Right renal cortex interstitium (tissue), 3 donors: ENCODE results near the gene TMEM39A. TPM values are rescaled to one million over a fixed set of nuclear protein-coding genes. Genes with fewer than 3 reads are reported as not detected.

Experiments used
- DNase-seq, 3 donors: peaks; one replicate each; pipeline ENCODE4 v3.0.0-alpha.2; 2013; ENCODE audit warnings: low read depth in 3 of 3, low spot score in 2 of 3
- polyA plus RNA-seq, 3 donors: library from polyadenylated mRNA; unstranded; fragments of 120-200 nt; gene quantifications; one replicate each; pipeline ENCODE4 v1.2.1, GENCODE V29; 2013; ENCODE audit not compliant: insufficient read length in 3 of 3

TMEM39A gene, protein sequence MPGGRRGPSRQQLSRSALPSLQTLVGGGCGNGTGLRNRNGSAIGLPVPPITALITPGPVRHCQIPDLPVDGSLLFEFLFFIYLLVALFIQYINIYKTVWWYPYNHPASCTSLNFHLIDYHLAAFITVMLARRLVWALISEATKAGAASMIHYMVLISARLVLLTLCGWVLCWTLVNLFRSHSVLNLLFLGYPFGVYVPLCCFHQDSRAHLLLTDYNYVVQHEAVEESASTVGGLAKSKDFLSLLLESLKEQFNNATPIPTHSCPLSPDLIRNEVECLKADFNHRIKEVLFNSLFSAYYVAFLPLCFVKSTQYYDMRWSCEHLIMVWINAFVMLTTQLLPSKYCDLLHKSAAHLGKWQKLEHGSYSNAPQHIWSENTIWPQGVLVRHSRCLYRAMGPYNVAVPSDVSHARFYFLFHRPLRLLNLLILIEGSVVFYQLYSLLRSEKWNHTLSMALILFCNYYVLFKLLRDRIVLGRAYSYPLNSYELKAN
- polyA plus RNA-seq, result 10 to 100 TPM; 49.7 to 55.4 (median 50.4) TPM

DNA sequence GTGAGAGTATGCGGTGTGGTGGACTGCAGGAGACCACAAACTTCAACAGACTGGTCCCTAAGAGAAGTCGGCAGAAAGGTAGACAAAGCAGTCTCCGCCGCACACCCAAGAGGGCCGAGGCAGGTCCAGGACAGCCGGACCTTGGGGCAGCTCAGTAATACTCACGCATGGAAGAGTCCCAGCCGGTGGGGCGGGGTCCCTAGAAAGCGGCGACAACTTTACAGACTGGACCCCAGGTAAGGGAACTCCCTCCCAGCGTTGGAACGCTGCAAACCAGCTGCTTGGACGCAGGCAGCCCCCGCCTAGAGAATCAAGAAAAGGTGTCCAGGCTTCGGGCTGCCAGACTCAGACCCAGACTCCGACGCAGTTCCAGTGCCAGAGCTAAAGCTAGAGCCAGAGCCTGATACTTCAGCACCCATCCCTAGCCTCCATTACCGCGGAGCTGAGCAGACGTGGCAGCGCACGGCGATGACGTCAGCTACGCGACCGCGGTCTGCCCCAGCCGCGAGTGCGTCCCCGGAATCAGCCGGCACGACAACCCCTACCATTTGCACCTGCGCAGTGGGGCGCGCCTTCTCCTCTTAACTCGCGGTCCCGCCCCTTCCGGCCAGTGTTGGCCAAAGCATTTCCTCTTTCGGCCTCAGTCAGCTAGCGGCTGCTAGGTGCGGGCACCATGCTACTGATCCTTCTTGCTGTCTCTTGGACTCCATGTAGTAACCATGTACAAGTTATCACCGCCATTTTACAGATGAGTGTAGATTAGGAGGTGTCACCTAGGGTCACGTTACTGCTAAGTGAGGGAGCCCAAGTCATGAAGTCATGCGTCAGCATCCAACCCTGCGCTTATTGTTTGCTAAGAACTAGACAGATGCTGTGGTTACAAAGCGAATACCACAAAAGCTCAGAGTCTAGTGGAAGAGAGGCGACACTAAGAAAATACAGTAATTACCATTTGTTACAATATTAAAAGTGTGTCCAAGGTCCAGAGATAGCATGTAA, at the start of gene TMEM39A:
Gene TMEM39A, minus strand, starts transcription at position 445 of the 999 bp plus-strand sequence. CDS start 1,541 bp downstream, outside the sequence.
- peak; percentile 90 to 96 (median 93) for DNase-seq

DNA sequence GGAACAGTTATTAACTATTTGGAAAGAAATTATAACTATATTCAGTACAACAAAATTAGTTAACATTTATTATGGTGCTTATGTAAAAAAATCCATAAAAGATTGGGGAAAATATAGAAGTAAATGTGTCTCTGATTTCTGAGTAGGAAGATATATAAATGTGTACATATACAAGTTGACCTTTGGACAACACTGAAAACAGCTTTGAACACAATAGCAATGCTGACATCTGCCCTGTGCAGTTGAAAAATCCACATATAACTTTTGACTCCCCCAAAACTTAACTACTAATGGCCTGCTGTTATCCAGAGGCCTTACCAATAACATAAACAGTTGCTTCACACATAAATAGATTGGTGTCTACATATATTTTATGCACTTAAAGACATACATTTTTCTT, 47.3 kb upstream of the TMEM39A start:
- DNase-seq, result no peak

GRCh38 chr3:119508172-119508845, 44.9 kb upstream of the TMEM39A start:
- no peak for DNase-seq

- DNase-seq, result no peak
Measured at GRCh38 chr3:119507404-119507803, 44.0 kb upstream of the TMEM39A start.

- DNase-seq, result no peak
Measured at GRCh38 chr3:119506631-119507030, 43.2 kb upstream of the TMEM39A start.

GRCh38 chr3:119500901-119501300, 37.5 kb upstream of the TMEM39A start:
- no peak for DNase-seq

- no peak for DNase-seq
Measured at GRCh38 chr3:119500265-119500664, 36.9 kb upstream of the TMEM39A start.

DNA sequence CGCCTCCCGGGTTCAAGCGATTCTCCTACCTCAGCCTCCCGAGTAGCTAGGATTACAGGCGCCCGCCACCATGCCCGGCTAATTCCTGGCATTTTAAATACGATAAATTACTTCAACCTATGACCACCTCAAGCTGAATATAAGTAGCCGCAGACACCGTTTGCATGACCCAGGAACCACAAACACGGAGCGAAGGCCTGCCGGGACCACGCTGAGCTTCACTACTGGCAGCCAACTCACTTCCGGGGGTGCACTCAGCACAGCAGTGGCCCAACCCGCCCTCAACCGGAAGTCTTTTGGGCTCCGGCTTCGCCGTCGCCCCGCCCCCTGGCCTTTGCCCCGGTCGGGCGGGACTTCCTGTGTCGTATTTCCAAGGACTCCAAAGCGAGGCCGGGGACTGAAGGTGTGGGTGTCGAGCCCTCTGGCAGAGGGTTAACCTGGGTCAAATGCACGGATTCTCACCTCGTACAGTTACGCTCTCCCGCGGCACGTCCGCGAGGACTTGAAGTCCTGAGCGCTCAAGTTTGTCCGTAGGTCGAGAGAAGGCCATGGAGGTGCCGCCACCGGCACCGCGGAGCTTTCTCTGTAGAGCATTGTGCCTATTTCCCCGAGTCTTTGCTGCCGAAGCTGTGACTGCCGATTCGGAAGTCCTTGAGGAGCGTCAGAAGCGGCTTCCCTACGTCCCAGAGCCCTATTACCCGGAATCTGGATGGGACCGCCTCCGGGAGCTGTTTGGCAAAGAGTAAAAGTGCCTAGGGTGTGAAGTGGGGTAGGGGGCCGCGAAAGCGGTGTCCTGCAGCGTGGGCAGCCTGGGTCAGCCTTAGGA, 35.0 kb upstream of the TMEM39A start, which contains the start of gene TIMMDC1:
Gene TIMMDC1, plus strand, starts transcription at position 362 of the 826 bp plus-strand sequence. Its CDS starts 187 bp downstream, at position 549.
- peak; percentile 93 to 97 (median 95) for DNase-seq

- DNase-seq, result no peak
Measured at GRCh38 chr3:119497820-119498185, 34.4 kb upstream of the TMEM39A start.

DNA sequence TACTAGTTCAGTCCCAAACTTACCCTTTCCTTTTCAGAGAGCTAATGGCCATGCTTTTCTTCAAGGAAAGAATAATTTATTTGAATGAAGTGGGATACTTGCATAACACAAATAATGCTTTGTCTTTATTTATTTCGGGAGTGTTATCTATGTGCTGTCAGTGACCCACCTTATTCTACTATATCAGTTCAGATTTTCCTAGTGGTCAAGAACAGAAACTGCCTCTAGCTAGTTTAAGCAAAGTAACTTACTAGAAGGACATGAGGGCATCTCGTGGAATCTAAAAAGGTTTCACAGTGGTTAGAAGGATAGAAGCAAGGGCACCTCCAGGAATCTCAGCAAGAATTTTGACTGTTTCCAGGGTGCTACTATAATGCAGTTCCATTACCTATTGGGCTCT, 31.2 kb upstream of the TMEM39A start:
- no peak for DNase-seq

- DNase-seq, result no peak
Measured at GRCh38 chr3:119492810-119493209, 29.4 kb upstream of the TMEM39A start.

DNA sequence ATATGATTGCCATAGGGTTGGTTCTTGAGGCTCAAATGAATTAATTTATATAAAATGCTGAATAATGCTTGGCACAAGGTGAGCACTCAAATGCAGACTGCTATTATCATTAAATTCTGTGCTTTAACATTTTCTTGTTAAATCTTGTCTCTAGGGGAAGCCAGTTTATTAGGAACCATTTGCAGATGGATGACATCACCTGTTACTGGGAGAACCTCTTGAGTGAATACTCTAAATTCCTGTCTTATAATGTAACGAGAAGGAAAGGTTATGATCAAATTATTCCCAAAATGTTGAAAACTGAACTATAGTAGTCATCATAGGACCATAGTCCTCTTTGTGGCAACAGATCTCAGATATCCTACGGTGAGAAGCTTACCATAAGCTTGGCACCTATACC, 28.7 kb upstream of the TMEM39A start:
- DNase-seq, result no peak

DNA sequence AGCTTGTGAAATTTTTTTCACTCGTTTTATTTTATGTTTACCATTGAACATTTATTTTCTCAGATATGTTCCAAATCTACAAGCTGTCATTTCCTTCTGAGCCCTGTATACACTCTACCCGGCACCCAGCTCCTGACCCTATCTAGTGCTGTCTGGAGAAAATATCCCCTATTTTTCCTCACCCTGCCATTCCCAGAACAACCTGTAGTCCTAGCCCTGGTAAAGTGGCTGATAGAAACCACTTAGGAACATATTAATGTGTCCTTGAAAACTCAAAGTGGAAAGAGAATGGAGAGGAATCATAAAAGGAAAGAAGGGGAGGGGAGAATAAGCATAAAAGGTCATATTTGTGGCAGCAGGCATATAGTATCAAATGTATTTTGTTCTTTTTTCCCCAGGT, 26.7 kb upstream of the TMEM39A start:
- no peak for DNase-seq

DNA sequence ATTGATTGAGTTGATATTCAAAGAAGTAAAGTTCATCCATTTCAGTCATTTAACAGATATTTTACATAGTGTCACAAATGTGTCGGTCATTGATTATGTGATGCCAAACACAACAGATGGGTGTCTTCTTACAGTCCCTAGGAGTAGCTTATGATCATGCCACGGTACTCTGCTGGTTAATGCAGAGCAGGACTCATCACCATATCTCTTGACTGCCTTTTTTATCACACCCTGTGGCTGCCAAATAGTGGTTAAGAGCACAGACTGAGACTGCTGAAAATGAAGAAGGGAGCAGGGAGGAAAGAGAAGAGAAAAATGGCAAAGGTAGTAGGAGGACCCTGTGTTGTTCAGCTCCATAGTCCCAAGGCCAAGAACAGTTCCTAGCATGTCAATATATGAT, 22.1 kb upstream of the TMEM39A start:
- no peak for DNase-seq

DNA sequence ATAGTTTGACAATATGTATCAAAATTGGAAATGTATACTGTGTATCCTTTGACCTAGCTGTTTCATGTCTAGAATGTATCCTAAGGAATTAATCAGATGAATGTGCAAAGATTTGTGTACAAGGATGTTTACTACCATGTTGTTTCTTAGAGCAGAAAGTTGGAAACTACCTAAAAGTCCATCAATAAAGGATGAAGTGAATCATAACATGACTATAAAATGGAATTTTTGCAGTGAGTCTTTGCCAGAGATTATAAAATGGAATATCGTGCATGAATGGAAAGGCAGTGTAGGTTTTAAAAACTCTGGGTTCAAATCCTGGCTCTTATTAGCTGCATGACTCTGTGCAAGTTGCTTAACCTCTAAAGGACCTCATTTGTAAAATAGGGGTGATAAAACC, 19.7 kb upstream of the TMEM39A start:
- DNase-seq, result no peak

DNA sequence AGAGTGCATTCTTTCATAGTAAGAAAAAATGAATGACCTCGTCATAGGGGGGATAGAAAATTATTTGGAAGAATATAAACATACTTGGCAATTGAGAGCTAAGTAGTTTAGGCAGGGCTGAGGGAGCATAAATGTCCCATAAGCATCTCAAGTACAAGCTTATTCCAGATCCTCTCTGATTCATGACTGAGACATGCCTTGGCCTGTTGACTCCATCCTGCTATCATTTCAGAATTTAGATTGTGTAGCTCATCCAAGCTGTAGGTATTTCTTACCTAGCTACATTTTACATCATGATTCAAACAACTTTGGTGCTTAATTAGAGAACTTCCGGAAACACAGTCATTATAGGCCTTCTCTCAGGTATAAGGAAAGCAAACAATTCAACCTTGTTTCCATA, 17.7 kb upstream of the TMEM39A start:
- no peak for DNase-seq

- no peak for DNase-seq
Measured at GRCh38 chr3:119470866-119471265, 7.5 kb upstream of the TMEM39A start.

DNA sequence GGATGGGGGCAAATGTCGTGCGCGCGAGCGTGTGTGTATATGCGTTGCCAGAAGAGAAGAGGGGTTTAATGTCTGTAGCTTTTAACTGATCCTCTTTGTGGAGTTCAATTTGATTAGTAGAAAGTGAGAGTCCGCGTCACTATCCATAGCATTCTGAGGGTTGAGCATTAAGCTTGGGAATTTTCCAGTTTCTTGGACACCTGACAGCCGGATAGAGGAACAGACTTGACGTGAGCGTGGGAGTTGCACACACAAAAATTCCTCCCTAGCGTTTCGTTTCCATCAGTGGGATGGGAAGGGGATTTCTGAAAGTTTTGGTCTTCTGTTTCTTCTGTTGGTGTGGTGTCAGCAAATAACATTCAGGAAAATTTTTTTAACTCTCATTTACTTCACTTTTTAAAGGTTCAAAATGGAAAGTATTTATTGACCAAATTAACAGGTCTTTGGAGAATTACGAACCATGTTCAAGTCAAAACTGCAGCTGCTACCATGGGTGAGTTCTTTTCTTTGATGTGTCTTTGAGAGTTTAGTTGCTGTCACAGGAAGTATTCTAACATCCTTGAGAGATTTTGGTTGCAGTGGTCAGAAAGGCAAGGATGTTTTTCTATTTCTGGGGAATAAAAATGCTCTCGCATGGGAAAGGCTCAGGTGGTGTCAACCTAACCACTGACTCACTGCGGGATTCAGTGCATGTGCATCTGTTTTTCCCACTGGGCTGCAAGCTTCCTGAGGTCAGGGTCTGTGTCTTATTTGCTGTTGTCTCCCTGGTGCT, 6.2 kb upstream of the TMEM39A start:
- peak in 2 of 3 donors; percentile 12 to 26 for DNase-seq

GRCh38 chr3:119468041-119468440, 4.6 kb upstream of the TMEM39A start:
- no peak for DNase-seq
